Measurements from ENCODE around the gene JADE2.
"Not testable (repeated sequence)": the region's sequence is repeated elsewhere in the genome, so short reads cannot be mapped to it uniquely, and the experiment has no call there.

Gene JADE2

DNA sequence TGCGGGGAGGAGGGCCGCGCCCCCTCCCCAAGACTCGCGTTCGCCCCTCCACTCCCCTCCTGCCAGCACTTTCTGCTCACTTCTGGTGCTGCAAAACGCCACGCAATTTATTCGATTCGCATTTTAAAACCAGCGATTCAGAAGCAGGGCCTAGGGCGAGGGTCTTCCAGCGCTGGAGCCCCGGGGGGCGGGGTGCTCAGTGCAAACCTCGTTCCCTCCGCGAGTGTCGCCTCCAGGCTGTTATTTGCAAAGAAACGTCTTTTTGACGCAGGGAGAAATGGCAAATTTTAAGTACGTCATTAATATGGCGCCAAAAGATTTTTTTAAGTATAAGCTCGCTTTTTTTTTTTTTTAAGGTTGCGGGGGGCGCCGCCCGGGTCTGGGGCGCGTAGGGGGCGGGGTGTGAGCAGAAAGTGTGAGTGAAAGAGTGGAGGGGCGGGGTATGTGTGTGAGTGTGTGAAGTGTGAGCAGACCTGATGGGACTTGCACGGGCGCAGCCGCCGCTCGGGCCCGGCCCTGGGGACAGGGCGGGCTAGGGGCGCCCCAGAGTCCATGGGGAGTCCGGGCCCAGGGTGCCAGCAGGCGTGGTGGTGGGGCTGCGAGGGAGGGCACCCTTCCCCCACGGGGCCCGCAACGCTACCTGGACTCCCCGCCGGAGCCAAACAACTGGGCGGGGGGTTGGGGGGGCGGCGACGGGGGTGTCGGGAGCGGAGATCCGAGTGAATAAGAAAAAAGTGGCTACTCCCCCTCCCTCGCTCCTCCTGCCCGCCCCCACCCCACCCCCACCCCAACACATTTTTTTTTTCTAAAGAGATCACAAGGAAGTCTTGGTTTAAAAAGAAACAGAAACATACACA lies at the start of gene JADE2:
JADE2 (plus strand) TSS at position 845 of the 857 bp plus-strand sequence. CDS start 10,188 bp downstream, outside the sequence.
- DNase-seq (ENCODE audit: low spot score), result peak; percentile 47

DNA sequence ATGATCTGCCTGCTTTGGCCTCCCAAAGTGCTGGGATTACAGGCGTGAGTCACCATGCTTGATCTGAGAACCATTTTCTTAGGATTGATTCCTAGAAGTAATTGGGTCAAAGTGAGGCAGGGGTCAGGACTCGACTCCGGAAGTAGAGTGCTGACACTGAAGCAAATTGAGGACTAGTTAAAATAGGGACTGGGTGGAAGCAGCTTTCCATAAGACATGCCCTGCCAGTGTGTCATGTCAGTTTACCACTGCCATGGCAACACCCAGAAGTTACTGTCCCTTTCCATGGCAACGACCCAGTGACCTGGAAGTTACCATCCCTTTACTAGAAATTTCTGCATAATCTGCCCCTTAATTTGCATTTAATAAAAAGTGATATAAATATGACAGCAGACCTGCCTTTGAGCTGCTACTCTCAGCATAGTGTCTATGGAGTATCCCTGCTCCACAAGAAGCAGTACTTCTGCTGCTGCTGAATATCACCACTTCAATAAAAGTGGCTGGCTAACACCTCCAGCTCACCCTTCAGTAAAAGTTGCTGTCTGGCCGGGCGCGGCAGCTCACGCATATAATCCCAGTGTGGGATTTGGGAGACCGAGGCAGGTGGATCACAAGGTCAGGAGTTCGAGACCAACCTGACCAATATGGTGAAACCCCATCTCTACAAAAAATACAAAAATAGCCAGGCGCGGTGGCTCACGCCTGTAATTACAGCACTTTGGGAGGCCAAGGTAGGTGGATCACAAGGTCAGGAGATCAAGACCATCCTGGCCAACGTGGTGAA lies 47.8 kb upstream of the JADE2 start:
- no peak for DNase-seq (ENCODE audit: low spot score)

- DNase-seq (ENCODE audit: low spot score), result peak; percentile 58
Measured at GRCh38 chr5:134479839-134480238, 45.6 kb upstream of the JADE2 start.

GRCh38 chr5:134489227-134489944 lies 36.1 kb upstream of the JADE2 start:
- no peak for DNase-seq (ENCODE audit: low spot score)

DNA sequence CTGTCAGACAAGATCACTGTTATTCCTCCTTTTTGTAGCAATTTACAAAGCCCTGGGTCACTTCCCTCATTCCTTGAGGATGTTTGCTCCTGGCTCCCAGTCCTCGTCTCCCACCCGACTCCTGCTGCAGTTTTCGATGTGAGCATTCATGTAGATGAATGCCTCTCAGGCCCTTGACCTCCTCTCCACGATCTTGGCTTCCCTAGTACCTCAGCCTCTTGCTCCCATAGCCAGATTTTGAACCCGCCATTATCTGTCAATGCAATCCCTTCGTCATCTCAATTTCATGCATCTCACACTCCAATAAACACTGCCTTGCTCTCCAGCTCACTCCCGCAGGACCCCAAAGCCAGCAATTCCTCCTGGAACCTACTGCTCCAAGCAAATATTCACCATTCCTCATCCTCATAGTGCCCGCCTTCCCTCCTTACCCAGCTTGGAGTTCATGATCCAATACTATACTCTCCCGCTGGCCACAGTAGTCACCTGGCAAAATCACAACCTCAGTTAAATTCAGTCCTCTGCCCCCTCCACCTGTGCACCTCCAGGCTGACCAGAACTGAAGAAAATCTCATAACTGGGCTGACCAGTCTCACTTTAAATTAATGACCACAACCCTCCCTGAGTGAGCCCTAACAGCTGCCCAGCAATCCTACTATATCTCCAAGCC lies 35.1 kb upstream of the JADE2 start:
- no peak for DNase-seq (ENCODE audit: low spot score)

DNA sequence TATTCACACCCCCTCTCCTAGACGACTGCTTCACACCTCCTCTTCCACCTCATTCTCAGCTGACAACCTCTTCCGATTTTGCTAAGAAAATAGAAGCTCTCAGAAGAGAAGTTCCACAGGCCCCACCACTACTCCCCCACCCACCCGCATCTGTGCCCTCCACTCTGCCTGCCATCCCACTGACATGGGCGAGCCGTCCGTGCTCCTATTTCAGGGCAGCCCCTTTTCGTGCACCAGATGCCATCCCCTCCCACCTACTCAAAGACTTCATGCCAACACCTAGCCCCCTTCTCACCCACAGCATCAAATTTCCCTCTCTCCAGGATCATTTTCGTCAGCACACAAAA lies 34.6 kb upstream of the JADE2 start:
- DNase-seq (ENCODE audit: low spot score), result no peak

GRCh38 chr5:134491841-134492442 lies 33.5 kb upstream of the JADE2 start:
- DNase-seq (ENCODE audit: low spot score), result no peak

DNA sequence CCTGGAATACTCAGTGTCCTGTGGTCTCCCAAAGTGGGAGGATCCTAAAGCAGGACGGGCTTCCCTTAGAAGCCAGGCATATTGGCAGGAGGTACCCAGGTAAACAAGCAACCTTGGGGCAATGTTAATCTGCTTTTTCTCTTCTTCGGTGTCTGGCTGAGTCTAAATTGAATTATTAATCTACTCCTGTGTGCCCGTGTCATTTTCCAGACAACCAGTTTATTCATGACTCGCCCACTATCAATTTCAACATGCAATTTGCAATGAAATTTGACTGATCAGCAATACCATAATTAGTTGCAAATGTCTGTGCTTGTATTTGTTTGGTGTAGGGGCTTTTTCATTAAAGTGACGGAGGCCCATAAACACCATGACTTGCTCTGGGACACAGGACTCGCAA lies 32.9 kb upstream of the JADE2 start:
- DNase-seq (ENCODE audit: low spot score), result no peak

GRCh38 chr5:134493461-134494055 lies 31.9 kb upstream of the JADE2 start:
- DNase-seq (ENCODE audit: low spot score), result no peak

DNA sequence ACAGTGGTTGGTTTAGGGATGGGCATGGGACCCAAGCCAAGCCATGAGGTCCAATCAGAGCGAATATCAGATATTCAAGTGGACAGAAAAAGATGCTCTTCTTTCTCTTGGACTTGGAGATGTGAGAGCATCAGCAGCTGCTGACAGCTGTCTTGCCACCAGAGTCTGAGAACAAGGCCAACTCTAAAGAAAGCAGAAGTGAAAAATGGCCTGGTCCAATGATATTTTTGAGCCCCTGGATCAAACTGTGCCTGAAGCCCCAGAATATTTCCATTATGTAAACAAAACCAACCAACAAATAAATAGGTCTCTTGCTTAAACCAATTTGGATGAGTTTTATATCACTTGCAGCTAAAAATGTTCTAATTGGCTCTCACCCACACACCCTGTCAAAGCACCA lies 30.7 kb upstream of the JADE2 start:
- DNase-seq (ENCODE audit: low spot score), result no peak

DNA sequence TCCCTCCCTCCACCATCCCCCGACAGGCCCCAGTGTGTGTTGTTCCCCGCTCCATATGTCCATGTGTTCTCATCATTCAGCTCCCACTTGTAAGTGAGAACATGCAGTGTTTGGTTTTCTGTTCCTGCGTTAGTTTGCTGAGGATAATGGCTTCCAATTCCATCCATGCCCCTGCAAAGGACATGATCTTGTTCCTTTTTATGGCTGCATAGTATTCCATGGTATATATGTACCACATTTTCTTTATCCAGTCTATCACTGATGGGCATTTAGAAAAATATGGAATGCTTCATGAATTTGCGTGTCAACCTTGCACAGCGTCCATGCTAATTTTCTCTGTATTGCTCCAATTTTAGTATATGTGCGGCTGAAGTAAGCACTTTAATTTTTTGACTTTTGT lies 25.6 kb upstream of the JADE2 start:
- DNase-seq (ENCODE audit: low spot score), result not testable (repeated sequence)

- no peak for DNase-seq (ENCODE audit: low spot score)
Measured at GRCh38 chr5:134500699-134501430, 24.6 kb upstream of the JADE2 start.

GRCh38 chr5:134502259-134502658 lies 23.2 kb upstream of the JADE2 start:
- DNase-seq (ENCODE audit: low spot score), result no peak

GRCh38 chr5:134503088-134503936 lies 22.2 kb upstream of the JADE2 start:
- peak; percentile 71 for DNase-seq (ENCODE audit: low spot score)

GRCh38 chr5:134503937-134504437 lies 21.5 kb upstream of the JADE2 start:
- no peak for DNase-seq (ENCODE audit: low spot score)

DNA sequence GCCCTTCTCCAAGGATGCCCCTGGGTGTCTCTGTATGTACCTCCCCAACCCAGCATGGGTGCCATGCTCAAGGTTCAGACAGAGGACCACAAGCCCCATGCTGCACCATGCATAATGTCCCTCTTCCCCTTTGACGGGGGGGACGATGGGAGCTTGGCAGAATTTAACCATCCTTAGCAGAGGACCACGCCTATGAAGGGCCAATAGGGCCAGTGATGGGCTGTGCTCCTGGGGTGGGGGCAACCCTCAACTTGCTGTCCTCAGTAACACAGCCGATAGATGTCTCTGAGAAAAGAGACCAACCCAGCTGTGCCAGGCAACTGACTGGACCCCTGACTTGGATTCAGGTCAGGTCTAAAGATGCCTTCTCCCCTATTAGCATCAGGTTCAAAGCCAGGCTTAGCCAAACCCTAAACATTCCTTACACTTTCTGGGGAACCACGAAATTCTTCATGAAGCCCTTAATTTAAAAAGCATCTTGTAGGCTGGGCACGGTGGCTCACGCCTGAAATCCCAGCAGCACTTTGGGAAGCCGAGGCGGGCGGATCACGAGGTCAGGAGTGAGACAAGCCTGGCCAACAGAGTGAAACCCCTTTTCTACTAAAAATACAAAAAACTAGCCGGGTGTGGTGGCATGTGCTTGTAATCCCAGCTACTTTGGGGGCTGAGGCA lies 20.7 kb upstream of the JADE2 start:
- DNase-seq (ENCODE audit: low spot score), result no peak

DNA sequence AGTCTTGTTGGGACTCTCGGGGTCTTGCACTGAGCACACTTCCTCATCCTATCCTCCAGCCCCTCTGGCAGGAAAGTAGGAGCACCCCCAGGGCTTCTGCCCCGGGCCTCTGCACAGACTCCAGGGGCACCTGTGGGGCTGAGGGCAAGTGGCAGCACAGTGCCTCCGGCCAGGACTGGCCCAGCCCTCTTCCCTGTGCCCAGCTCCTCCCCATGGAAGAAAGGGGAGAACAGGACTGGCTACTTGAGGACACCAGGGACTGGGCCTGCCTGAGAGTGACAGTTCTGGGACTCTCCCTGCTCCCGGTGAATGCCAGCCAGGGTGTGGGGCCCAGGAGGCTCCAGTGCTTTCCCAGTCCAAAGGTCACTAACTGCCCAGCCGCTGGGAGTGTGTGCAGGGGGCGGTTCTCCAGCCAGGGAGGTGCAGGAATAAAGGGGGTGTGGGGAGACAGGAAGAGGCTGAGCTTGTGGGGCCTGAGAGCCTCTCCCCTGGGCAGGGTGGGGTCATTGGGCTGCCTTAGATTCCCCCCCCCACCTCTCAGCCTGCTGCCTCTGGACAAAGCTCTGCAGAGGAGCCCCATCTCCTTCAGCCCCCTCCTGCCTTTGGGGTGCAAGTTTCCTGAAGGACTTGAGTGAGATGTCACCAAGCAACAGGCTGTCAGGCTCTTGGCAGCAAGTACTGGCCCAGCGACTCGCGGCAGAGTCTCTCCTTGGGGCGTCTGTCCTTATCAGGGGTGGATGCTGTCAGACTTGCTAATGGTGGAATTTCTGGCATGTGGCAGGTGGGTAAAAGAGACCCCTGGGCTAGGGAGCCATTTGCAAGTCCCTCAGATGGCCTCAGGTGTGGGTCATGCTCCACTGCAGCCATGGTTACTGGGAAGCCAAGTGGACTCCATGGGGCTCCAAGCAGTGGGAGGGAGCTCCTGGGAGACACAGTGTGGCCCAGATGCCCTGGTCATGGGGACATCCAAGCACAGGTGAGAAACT lies 19.1 kb upstream of the JADE2 start:
- no peak for DNase-seq (ENCODE audit: low spot score)

GRCh38 chr5:134507452-134507851 lies 18.0 kb upstream of the JADE2 start:
- DNase-seq (ENCODE audit: low spot score), result no peak

Measured in COLO829 (cell line).